Dedifferentiated amniotic fluid mesenchymal stem cell (primary cell): Measurements from ENCODE around the gene PCDHAC2.

Experiments used
- DNase-seq: peaks from one replicate; pipeline ENCODE4 v3.0.0-alpha.2; 2016; ENCODE audit errors: extremely low spot score

PCDHAC2 gene

DNA sequence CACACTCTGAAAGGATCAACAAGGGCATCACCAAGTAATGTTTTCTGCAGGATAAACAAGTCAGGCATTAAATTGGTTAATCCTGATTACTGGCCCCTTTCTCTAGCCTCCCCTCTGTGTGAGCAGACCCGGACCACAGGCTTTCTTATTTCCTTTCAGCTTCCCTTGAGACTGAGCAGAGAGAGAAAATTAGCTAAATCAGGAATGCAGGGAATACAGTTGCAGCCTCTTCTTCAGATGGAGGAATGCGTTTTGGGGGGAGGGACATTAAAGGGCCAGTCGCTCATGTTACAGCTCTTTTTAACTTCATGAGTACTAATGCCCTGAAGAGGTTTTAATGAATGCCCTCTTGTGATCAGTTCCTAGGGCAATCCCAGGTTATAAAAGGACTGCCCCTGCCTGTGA lies 19.8 kb downstream of the PCDHAC2 start:
- DNase-seq: no peak

DNA sequence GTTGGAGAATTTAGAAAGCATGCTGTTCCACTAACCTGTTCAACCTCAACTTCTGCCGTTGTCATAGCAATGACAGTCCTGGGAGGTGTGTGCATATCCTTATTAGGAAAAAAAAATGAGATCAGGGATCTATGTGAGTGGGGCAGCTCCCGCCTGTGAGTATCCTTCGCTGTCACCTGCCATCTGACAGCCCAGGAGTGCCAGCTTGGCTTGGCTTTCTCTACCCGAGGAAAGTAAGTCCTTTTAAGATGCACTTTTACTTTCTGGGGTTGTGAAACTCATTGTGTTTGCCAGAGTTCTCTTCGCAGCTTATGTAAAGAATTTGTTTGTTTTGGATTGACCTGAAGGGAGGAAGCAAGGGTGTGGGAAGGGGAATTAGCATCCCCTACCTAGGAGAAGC lies 21.8 kb downstream of the PCDHAC2 start:
- DNase-seq: no peak

GRCh38 chr5:140988608-140989007 lies 22.3 kb downstream of the PCDHAC2 start:
- DNase-seq: no peak

GRCh38 chr5:140989254-140990020 lies 23.2 kb downstream of the PCDHAC2 start:
- DNase-seq: no peak

DNA sequence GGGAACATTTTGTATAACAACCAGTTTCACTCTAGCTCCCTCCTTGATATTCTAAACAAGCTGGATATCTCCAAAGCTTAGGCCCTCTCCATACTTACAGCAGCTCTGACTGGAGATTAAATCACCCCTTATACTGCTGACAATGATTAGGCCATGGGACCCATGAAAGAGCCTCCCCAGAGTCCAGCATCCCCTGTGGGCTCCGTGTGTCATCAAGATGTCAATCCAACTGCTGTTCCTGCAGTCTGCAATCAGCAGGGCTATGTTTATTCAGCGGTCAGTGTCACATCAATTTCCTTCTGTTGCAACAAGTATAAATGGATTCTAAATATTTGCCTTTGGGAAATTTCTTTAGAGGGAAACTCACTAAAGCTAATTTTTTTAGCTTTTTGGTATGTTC lies 26.6 kb downstream of the PCDHAC2 start:
- DNase-seq: no peak

DNA sequence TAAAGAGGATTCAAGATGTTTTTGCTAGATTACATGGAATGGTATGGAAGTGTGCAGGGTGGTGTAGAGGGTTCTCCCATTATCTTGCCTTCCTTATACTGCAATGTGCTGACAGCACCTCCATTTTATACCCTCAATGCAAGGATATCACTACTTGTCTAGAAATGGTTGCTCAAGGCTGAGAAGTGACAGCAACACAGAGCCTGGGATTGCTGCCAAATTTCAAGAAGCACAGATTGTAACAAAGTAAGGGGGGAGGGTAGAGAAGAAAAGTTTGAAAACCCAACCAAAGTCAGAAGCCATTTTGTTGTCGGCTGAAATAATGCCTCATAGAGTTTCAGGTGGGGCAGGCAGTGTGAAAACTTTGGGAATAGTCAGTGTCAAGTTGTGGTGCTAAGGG lies 29.8 kb downstream of the PCDHAC2 start:
- no peak for DNase-seq

- no peak for DNase-seq
These were observed 32.7 kb downstream of the PCDHAC2 start for GRCh38 chr5:140998921-140999410.

GRCh38 chr5:141001446-141001843 lies 35.2 kb downstream of the PCDHAC2 start:
- DNase-seq: no peak

GRCh38 chr5:141001844-141002604 lies 35.7 kb downstream of the PCDHAC2 start:
- DNase-seq: no peak

GRCh38 chr5:141002605-141002965 lies 36.3 kb downstream of the PCDHAC2 start:
- no peak for DNase-seq

- no peak for DNase-seq
These were observed 36.8 kb downstream of the PCDHAC2 start for GRCh38 chr5:141003031-141003430.

DNA sequence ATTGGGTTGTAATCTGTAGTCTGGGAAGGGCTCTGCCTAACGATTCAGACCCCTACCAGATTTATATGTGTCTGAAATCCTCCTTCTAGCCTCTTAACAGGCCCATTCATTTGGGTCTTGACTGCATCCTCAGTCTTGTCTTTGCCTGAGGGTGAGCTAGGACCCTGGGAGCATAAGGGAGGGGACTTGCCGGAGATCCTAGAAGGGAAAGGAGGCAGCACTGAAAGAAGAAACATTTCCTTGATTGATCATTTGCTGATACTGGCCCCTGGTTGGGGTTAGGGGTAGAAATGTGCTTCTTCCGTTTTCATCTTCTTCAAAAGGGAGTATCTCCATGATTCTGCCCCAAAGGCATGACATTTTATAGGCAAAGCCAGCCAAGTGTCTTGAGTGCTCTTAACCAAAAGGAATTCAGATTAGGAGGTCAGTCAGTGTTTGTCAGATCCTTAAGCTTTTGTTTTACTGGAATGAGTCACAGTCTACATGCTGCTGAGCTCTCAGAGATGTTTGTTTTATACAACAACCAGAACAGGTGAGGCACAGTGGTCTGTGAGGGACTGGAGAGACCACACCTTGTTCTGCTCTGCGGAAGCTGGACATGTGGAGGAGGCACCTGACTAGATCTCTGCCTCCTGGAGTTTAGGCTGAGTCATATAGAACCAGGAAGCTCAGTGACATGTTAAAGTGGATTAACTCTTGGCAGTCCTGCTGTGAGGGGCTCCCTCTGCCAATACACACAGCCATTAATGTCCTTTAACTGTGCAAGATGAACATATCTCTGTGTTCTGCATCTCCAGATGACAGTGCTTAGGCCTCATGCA lies 37.7 kb downstream of the PCDHAC2 start:
- DNase-seq: no peak

DNA sequence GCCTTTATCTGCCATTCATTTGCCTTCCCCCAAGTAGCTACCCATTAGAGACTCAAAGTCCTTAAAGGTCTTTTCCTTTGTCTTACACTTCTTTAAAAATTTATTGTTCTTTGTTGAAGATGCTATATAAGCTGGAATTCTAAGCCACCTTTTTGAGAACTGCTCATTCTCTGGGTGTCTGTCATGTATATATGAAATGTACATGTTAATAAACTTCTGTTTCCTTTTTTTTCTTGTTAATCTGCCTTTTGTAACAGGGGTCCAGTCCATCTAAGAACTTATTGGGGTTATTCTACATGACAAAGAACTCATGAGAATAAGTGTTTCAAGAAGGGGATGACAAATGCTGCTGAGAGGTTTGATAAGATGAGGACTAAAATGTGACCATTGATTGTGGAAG lies 41.5 kb downstream of the PCDHAC2 start:
- no peak for DNase-seq

- no peak for DNase-seq
These were observed 43.9 kb downstream of the PCDHAC2 start for GRCh38 chr5:141010047-141010793.

DNA sequence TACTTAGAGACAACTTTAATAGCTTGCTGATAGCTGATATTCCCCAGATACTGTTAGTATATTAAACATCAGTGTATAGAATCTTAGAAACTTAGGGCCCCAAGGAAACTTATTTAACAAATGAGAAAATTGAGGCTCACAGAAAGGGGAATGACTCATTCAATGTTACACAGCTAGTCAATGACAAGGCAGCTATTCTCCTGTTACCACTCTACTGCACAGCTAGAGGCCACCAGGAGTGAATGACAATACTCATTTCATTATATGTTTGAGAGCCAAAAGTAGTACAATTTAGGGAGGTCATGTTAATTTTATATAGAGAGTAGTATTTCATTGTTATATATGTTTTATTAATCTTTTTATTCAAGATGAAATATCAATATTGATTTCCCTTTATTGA lies 51.7 kb downstream of the PCDHAC2 start:
- DNase-seq: no peak
